ENCODE measurements around the gene SUPT16H. TPM values are rescaled to one million over a fixed set of nuclear protein-coding genes. Genes with fewer than 3 reads are reported as not detected.
A peak's percentile ranks its signal among the peaks of the same experiment; 100 is the strongest.

SUPT16H gene
- total and polyA plus RNA-seq, 2 of the 13 experiments (the other 11 are each of a cell fraction or from before 2014, with no cell fraction given): 77.5 to 230 TPM

DNA sequence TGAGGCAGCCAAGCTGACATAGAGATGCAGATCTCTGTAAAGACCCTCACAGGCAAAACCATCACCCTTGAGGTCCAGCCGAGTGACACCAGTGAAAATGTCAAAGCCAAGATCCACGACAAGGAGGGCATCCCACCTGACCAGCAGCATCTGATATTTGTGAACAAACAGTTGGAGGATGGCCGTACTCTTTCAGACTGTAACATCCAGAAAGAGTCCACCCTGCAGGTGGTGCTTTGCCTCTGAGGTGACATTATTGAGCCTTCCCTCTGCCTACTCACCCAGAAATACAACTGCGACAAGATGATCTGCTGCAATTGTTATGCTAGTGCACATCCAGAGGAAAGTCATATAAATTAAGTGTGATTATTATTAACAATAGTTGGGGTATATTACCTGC is 15.1 kb upstream of the SUPT16H start:
- H3K4me1 ChIP-seq (ENCODE audit: insufficient read depth, low read length): no peaks in the 10 kb centered on the region
- CTCF ChIA-PET (ENCODE audit: low intra/inter-chr PET ratio, low total read pairs): no interaction called here
- no peak overlapping the region for H3K9ac ChIP-seq (ENCODE audit: insufficient read depth, low read depth, low read length)
- H3K9me3 ChIP-seq (ENCODE audit: low read length): no peaks in the 10 kb centered on the region
- H3K36me3 ChIP-seq (replicated peaks in 1 of 2; ENCODE audit: control insufficient read depth in 1 of 2, insufficient read depth in 2 of 2, low read length in 2 of 2): peaks cover 60 to 89% of the 10 kb centered on the region in 2 experiments
- in situ Hi-C loops (cut with HindIII; ENCODE audit: extremely low pct_ligation_motif_present, low pct_unique_long_range_greater_than_20kb) (no loop called here), intact Hi-C loops (cut with micrococcal nuclease; ENCODE audit: unreplicated experiment) (no loop called here)
- H3K4me2 ChIP-seq (ENCODE audit: low read depth, low read length): no peak overlapping the region
- H3K27me3 ChIP-seq (ENCODE audit: control insufficient read depth in 1 of 2, insufficient read depth in 2 of 2, low read length in 2 of 2): no peaks in the 10 kb centered on the region
- FAIRE-seq: no peak
- no TSS peak for BruUV-seq (replicated peaks)
- TF ChIP-seq SALL1 (CRISPR knock-in tag; IDR thresholded peaks at IDR 0.05) (no peak), RFXANK (CRISPR knock-in tag; IDR thresholded peaks at IDR 0.05) (no peak), PRMT3 (CRISPR knock-in tag; IDR thresholded peaks at IDR 0.05; ENCODE audit: borderline replicate concordance, low read depth) (no peak), TGIF2 (CRISPR knock-in tag; IDR thresholded peaks at IDR 0.05) (no peak), ZNF891 (CRISPR knock-in tag; IDR thresholded peaks at IDR 0.05) (no peak)
- H3K27ac ChIP-seq (ENCODE audit: extremely low read length, insufficient read depth, low read length): no peak overlapping the region
- POLR2A ChIA-PET: no interaction called here
- H3K79me2 ChIP-seq (ENCODE audit: insufficient read depth, low read length): no peaks in the 10 kb centered on the region
- DNase-seq (ENCODE audit: low spot score): no peak
- H3K4me3 ChIP-seq (replicated peaks in 1 of 3; ENCODE audit: insufficient read depth in 1 of 3, low read depth in 2 of 3, low read length in 3 of 3): no peak overlapping the region
- H2AFZ ChIP-seq (ENCODE audit: low read length): no peak overlapping the region
- WGBS (ENCODE audit: low lambda C conversion rate): 97% methylated on average over 4 of the region's 4 CpGs
- no peak for ATAC-seq
- no peaks in the 10 kb centered on the region for H4K20me1 ChIP-seq (ENCODE audit: insufficient read depth, low read length)

DNA sequence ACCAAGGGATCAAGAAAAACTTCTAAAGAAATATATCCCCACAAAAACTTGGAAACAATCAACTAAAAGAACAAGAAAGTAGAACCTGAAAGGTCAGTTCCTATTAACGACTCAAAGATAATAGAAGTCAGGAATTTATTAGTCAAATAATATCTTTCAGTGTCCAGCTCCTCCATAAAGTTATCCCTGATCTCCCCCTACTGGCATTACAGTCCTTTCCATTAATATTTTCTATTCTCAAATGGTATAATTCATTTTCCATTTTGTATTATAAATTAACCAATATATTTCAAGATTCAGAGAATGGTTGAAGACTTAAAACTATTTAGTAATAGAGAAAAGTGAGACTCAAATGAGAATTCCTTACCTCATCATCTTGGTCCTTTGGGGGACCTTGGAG is 11.6 kb upstream of the SUPT16H start:
- WGBS (ENCODE audit: low lambda C conversion rate): 87% methylated on average over 1 of the region's 1 CpG
- no peak overlapping the region for H2AFZ ChIP-seq (ENCODE audit: low read length)
- H3K36me3 ChIP-seq (replicated peaks in 1 of 2; ENCODE audit: control insufficient read depth in 1 of 2, insufficient read depth in 2 of 2, low read length in 2 of 2): peaks cover 62 to 89% of the 10 kb centered on the region in 2 experiments
- H3K9me3 ChIP-seq (ENCODE audit: low read length): no peaks in the 10 kb centered on the region
- H3K27ac ChIP-seq (ENCODE audit: extremely low read length, insufficient read depth, low read length): no peak overlapping the region
- H3K9ac ChIP-seq (ENCODE audit: insufficient read depth, low read depth, low read length): no peak overlapping the region
- no peak for ATAC-seq
- no peak overlapping the region for H3K4me2 ChIP-seq (ENCODE audit: low read depth, low read length)
- FAIRE-seq: no peak
- H3K79me2 ChIP-seq (ENCODE audit: insufficient read depth, low read length): no peaks in the 10 kb centered on the region
- H3K4me3 ChIP-seq (replicated peaks in 1 of 3; ENCODE audit: insufficient read depth in 1 of 3, low read depth in 2 of 3, low read length in 3 of 3): no peak overlapping the region
- DNase-seq (ENCODE audit: low spot score): no peak
- no peaks in the 10 kb centered on the region for H4K20me1 ChIP-seq (ENCODE audit: insufficient read depth, low read length)
- in situ Hi-C loops (cut with HindIII; ENCODE audit: extremely low pct_ligation_motif_present, low pct_unique_long_range_greater_than_20kb): no loop called here
- no peak for TF ChIP-seq ZNF251 (CRISPR knock-in tag; IDR thresholded peaks at IDR 0.05)
- TF ChIP-seq GABPB1 (CRISPR knock-in tag; IDR thresholded peaks at IDR 0.05): no peak
- TF ChIP-seq, protein P1, sequence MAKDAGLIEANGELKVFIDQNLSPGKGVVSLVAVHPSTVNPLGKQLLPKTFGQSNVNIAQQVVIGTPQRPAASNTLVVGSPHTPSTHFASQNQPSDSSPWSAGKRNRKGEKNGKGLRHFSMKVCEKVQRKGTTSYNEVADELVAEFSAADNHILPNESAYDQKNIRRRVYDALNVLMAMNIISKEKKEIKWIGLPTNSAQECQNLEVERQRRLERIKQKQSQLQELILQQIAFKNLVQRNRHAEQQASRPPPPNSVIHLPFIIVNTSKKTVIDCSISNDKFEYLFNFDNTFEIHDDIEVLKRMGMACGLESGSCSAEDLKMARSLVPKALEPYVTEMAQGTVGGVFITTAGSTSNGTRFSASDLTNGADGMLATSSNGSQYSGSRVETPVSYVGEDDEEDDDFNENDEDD (CRISPR knock-in tag; IDR thresholded peaks at IDR 0.05; ENCODE audit: borderline replicate concordance): no peak
- no peak for TF ChIP-seq PAWR (CRISPR knock-in tag; IDR thresholded peaks at IDR 0.05; ENCODE audit: borderline replicate concordance)
- TF ChIP-seq STAG1 (CRISPR knock-in tag; IDR thresholded peaks at IDR 0.05): peak; percentile 46
- no peak for TF ChIP-seq EHMT2 (IDR thresholded peaks at IDR 0.05; ENCODE audit: borderline replicate concordance, low read depth, low read length)
- no peak for TF ChIP-seq SMYD3 (CRISPR knock-in tag; IDR thresholded peaks at IDR 0.05)
- TF ChIP-seq, protein P2, sequence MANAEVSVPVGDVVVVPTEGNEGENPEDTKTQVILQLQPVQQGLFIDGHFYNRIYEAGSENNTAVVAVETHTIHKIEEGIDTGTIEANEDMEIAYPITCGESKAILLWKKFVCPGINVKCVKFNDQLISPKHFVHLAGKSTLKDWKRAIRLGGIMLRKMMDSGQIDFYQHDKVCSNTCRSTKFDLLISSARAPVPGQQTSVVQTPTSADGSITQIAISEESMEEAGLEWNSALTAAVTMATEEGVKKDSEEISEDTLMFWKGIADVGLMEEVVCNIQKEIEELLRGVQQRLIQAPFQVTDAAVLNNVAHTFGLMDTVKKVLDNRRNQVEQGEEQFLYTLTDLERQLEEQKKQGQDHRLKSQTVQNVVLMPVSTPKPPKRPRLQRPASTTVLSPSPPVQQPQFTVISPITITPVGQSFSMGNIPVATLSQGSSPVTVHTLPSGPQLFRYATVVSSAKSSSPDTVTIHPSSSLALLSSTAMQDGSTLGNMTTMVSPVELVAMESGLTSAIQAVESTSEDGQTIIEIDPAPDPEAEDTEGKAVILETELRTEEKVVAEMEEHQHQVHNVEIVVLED (CRISPR knock-in tag; IDR thresholded peaks at IDR 0.05; ENCODE audit: borderline replicate concordance): no peak
- no peaks in the 10 kb centered on the region for H3K27me3 ChIP-seq (ENCODE audit: control insufficient read depth in 1 of 2, insufficient read depth in 2 of 2, low read length in 2 of 2)
- intact Hi-C loops (cut with micrococcal nuclease; ENCODE audit: unreplicated experiment): no loop called here
- POLR2A ChIA-PET: no interaction called here
- BruUV-seq (replicated peaks): no TSS peak
- CTCF ChIA-PET (ENCODE audit: low intra/inter-chr PET ratio, low total read pairs): no interaction called here
- no peaks in the 10 kb centered on the region for H3K4me1 ChIP-seq (ENCODE audit: insufficient read depth, low read length)

All from HepG2 (cell line).